HG03432 (cell line): Measurements from ENCODE around the gene NKX2-1.
"Not testable (repeated sequence)": the region's sequence is repeated elsewhere in the genome, so short reads cannot be mapped to it uniquely, and the experiment has no call there.

ENCODE experiments used
- ATAC-seq: cut with Tn5 transposase; IDR thresholded peaks from one replicate; pipeline ENCODE4 v1.9.1; 2021; ENCODE audit warnings: mild to moderate bottlenecking, moderate library complexity; ENCODE audit not compliant: unreplicated experiment

NKX2-1 gene

DNA sequence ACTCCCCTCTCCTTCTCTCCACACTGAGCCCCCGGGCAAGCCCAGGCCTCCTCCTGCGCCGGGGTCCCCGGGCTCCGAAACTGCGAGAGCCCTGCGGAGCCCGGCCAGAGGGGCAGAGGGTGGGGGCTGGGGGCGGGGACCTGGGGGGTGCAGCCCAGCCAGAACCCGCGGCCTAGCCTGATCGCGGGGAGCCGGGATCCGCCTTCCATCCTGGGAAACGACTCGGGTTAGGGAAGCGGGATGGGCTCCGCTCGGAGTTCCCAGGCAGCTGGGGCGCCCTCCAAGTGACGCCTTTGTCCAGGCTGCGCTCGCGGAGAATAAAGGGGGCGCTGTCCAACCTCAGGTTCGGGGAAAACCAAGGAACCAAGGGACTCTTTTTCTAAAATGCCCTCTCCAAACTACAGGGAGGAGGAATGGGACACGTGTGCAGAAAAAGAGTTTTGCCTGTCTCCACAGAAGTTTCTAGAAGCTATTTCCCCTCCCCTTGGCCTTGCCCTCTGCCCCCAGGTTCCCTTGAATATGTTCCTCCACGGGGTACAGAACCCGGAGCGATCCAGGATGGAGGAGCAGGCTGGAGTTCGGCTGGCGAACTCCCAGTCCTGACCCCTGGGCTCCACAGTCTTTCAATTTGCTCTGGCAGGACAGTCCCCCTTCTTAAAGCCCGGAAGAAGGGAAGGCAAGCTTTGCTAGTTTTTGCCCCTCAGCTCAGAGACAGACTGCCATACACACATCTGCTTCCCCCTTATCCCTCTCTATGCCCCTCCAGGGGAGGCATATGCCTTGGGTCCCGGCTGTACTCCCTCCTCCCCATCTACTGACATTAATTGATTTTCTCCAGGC, 13.9 kb downstream of the NKX2-1 start:
- ATAC-seq = no peak

DNA sequence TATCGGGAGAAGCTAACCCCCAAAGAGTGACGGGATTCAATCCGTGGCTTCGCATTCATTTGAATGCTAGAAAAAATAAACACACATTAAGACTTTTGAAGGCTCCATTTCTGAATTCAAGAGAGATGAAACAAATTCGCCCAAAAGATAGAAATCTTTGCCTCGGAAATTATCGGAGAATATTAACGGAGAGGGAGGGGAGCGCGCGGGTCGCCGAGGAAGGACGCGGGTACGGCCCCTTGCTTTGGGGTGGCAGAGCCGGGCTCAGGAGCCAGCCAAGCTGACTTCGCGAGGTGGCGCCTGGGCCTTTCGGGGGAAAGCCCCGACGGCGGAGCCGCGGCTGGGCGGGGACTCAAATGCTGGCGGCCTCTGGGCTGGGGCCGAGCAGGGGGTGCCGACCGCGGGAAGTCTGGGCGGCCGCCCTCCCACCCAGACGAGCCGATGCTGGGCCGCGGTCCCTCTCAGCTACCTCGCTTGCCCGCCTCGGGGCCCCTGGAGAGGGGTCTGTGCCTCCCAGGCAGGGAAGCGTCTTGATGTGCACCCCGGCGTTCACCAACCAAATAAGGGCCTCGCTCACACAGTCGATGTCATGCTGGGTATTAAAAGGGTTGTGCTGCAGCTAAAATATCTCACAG, 14.7 kb downstream of the NKX2-1 start:
- ATAC-seq = peak; percentile 65

DNA sequence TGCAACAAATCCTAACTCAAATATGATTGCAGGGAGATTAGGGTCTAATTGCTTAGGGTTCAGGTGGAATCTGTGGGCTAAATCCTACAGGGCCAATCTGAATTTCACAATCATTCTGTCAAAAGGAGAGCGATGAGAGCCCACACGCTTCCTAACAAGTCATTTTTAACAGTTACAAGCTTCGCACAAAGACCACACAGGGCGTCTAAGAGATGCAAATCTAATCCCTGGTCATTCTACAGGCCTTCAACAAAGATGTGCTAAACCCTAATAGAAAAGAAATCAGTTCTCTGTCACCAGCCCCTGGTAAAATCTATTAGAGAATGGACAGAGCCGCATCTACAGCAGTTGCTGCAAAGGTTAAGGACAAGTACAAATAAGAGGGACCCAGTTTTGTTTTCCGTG, 15.3 kb downstream of the NKX2-1 start:
- ATAC-seq = no peak

DNA sequence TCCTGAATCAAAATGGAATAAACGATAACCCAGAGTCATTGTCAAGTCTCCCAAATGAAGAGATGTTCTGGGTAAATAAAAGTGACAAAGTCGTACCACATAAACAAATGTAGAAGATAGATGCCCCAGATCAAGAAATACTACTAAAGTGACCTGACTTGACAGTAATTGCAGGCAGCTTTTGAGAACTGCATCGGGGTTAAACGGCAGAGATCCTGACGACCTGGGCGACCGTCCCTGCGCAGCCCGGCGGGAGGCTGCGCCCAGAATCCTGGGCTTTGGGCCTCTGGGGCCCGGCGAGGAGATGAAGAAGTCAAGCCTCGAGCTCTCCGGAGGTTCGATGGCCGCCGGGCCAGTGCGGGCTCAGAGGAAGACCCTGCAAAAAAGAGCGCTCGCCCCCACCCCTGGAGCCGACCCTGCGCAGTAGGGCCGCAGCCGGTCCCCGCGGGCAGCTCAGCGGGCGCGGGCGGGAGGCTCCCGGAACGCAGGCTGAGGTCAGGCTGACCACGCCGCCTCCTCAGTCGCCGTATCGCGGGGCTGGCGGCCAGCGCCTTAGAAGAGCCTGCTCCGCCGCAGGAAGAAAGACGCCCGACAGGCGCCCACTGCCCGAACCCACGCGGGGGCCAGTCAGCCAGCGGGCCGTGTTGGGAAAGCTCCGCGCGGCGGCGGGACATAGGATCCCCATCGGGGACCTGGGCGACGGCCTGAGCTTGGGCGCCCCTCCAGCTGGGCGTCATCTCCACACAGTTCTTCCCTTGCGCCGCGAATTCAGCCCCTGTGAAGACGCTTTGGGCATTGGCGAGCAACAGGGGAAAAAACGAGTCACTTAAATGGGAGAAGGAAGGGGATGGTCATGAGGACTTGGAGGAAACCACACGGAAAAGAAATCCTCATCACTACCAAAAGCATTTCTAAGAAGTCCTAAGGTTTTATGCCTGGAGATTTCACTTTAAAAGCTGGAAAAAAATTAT, 16.0 kb downstream of the NKX2-1 start:
- no peak for ATAC-seq

DNA sequence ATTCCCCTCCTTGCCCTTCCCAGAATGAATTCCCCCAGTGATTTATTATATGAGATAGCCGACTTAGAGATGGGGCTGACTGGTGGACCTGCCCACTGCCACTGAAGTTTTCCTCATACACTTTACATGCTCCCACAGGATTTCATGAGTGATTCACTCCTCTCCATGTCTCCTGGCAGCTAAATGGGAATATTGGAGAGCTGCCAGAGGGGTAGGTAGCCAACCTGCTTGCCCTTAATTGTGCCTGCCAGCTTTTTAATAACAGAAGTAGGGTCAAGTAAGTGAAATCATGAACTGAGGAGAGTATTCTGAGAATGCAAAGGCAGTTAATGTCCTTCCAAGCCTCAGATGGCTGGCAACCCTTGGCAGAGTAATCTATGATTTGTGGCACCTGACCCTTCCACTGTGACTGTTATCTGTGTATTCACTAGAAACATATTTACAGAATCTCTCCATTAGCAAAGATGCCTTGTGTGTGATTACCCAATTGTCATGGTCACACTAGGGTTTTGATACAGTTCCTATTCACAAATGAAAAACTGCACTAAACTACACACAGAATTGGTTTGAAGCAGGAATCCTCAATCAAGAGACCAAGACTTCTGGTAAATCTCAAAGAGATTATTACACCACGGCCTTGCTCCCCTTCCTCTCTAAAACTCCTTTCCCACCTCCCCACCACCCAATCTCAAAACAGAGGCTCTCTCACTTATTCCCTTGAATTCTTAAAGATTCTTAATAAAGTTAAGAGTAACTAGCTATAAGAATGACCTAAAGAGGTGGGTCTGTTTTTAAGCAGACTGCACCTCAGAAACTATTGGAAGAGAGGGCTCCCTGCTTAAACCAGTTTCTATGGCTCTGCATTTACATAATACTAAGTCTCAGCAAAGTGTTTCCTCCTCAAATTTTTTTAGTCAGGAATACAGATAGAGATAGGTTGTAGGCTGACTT, 17.2 kb downstream of the NKX2-1 start:
- no peak for ATAC-seq

DNA sequence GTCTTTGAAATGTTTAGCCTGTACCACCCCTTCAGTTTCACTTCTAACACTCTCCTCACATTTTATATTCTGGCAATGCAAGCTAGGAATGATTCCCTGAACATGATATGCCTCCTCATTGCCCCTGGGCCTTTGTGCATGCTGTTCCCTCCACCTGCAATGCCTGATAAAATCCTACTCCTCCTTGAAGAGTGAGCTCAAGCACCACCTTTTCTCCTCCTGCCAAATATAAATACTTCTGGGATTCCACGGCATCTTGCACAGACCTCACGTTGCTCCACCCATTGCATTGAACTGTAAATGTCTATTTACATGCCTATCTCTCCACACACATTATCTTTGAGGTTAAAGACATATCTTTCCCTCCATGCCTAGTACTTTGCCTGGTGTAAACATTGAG, 21.1 kb downstream of the NKX2-1 start:
- no peak for ATAC-seq

DNA sequence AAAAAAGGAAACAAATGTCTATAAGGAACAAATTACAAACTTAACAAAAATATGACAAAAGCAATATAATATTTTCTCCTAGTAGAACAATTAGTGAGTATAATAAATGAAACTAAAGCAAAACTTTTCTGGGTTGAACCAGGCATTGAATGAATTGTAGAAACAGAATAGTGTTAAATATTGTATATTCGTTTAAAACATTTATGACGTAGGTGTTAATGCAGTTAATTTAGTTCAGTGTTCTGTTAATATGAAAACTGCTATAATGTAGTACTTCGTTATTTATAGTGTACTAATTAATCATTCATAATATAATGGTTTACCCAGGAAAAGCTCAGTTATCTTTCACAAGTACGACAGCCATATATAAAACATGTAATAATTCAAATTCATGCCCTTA, 23.7 kb downstream of the NKX2-1 start:
- no peak for ATAC-seq

DNA sequence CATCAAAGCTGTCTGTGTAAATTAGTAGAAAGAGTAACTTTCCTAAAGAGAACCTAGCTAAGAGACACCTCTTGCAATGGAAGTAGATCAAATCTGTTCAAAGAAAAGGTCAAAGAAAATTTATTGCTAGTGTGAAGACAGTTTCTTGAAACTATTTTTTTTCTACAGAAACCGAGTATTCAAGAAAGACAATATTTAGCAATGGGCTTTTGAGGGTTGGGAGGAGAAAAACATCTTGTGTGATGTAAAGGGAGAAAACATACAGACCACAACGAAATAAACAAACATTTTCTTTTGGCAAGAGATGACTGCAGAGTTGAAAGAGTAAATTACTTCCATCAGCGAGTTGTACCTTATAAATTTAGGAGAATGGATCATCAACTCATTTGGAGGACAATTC, 24.4 kb downstream of the NKX2-1 start:
- ATAC-seq = no peak

DNA sequence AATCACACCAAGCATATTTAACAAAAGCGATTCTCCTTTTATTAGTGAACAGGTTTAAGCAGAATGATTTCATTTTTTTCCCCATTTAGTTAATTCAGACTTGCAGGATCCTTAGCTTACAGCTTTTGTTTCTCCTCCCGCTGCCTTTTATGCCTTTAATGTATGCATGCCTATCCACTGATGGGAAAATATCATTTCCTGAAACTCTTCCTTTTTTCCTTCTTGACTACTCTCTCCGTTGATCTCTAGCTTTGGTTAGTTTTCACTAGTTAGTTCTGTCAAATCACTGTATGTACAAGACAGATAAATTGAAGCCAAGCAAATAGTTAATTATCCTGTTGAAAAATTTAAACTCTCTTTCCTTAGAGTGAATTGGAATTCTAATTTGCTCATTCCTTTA, 26.3 kb downstream of the NKX2-1 start:
- ATAC-seq = no peak

DNA sequence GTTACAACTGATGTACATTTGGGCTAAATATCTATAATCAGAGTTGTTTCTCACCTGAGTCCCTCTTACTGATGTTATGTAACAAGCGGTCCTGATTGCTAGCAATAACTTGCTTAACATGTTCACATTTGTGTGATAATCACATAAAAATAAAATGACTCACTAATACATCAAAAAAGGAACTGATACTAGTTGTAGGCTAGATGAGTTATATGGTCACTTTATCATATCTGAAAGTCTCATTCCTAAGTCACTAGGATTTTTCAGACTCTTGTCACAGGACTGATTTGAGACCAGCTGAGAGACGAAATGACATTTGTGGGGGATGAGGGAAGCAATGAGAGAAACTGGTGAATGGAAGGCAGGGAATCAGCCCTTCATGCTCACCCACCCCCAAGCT, 34.3 kb downstream of the NKX2-1 start:
- peak; percentile 64 for ATAC-seq

DNA sequence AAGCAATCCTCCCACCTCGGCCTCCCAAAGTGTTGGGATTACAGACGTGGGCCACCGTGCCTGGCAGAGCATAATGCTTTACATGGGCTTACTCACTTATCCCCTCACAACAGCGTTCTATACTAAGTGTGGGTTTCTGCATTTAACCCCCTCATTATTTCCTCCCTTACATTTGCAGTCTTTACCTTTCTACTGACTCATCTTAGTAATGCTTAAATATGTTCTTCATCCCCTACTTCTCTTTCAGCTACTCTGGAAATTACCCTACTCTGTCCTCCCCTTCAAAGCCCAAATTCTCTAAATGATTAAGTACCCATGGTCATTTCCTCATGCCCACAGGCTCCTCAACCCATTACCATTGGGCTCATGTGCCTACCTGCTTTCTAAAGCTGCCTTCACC, 40.7 kb downstream of the NKX2-1 start:
- peak; percentile 69 for ATAC-seq

DNA sequence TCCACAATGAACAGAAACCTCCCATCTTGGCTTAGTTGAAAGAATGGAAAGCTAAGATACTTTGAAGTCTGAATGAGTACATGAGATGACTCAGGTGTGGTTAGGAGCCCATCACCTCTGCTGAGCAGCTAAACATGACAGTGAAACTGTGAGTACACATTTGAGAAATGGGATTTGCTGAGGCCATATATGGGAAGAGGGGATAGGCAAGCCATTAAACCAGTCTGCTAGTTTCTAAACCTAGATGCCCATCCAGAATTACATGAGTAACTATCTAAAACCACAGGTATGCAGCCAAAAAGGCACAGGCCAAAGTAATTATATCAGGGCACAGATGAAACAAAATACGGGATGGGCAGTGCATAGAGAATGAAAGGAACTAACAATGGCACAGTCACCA, 41.2 kb downstream of the NKX2-1 start:
- peak; percentile 70 for ATAC-seq

DNA sequence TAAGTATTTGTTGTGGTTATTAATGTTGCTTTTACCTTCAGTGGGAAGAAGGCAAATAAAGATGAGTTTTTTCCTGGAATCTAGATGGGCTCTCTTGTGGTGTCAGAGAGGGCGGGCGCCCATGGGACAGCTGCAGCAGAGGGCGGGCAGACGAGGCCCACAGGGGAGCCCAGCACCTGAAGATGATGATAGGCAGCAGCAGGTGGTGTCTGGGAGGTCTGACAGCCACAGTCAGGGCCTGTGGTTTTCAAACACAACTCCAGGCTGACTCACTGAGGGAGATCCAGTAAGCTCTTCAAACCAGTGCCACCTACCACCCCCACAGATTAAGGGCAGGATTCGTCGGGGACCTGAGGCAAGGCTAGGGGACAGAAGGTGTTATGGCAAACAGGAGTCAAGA, 42.8 kb downstream of the NKX2-1 start:
- ATAC-seq = no peak

DNA sequence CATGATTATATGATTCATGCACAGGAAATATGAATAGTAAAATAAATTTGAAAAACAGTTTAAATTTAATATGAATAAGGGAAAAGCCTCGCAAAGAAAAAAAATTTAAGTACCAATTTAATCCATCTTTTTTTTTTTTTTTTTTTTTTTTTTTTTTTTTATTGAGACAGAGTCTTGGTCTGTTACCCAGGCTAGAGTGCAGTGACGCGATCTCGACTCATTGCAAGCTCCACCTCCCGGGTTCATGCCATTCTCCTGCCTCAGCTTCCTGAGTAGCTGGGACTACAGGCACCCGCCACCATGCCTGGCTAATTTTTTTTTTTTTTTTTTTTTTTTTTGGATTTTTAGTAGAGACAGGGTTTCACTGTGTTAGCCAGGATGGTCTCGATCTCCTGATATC, 44.0 kb downstream of the NKX2-1 start:
- not testable (repeated sequence) for ATAC-seq

DNA sequence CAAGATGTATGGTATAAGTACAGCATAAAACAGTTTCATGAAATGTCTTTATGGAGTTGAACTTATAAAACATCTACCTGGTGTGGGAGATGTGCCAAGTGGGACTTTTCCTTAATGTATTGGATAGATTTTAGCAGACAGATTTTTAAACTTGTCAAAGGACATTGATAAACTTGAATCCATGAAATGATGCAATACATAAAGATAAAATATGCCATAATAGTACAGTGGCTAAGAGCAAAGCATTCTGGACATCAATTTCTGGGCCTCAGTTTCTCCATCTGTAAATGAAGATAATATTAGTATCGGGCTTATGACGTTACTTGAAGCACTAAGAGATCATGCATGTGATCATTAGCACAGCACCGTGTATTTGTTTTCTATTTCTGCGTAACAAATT, 45.4 kb downstream of the NKX2-1 start:
- ATAC-seq = no peak

DNA sequence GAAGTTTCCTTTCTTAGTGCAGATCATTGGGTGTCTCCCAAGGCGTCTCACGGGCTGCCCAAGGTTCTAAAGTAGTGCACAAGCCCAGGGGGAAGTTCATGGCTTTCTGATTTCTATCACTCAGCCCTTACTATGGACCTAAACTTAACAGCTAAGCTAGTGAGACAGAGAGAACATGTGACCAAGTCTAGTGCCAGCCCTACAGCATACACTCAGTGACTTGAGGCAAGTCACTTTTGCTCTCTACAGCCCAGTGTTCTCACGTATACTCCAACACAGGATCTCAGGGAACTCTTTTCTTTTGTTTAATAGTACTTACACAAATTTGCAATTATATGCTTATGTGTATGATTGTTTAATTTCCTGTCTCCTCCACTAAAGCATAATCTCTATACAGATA, 48.6 kb downstream of the NKX2-1 start:
- no peak for ATAC-seq

DNA sequence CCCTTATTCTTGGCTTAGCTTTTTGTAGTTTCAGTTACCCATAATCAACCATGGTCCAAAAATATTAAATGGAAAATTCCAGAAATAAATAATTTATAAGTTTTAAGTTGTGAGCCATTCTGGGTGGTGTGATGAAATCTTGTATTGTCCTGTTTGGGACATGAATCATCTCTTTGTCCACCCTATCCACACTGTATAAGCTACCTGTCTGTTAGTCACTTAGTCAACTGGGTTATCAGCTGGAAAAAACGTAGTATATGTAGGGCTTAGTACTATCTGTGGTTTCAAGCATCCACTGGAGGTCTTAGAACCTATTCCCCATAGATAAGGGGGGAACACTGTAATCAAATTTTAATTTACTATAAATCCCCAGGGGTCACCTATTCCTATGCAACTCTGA, 52.7 kb downstream of the NKX2-1 start:
- ATAC-seq = no peak
